Measurements from ENCODE around the gene SPTBN1.

DNA sequence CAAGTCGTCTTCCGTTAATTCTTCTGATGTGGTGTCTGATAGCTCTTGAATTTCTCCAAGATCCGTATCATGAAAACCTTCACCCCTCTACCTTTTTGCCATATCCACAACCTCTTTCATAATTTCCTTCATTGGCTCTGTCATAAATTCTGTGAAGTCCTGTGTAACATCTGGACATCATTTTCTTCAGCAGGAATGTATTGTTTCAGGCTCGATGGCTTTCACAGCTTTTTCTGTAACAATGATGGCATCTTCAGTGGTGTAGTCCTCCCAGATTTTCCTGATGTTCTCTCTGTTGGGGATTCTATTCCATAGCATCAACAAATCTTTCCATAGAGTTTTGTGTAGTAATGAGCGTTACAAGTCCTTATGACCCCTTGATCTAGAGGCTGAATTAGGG is 153.1 kb downstream of the SPTBN1 start:
- TF ChIP-seq, protein P1, sequence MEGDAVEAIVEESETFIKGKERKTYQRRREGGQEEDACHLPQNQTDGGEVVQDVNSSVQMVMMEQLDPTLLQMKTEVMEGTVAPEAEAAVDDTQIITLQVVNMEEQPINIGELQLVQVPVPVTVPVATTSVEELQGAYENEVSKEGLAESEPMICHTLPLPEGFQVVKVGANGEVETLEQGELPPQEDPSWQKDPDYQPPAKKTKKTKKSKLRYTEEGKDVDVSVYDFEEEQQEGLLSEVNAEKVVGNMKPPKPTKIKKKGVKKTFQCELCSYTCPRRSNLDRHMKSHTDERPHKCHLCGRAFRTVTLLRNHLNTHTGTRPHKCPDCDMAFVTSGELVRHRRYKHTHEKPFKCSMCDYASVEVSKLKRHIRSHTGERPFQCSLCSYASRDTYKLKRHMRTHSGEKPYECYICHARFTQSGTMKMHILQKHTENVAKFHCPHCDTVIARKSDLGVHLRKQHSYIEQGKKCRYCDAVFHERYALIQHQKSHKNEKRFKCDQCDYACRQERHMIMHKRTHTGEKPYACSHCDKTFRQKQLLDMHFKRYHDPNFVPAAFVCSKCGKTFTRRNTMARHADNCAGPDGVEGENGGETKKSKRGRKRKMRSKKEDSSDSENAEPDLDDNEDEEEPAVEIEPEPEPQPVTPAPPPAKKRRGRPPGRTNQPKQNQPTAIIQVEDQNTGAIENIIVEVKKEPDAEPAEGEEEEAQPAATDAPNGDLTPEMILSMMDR (IDR thresholded peaks at IDR 0.05; ENCODE audit: low read depth, low read length): no peak
- TF ChIP-seq EZH2phosphoT487 (IDR thresholded peaks at IDR 0.05; ENCODE audit: low read depth): no peak
